ENCODE results near the gene PDCD4. TPM values are rescaled to one million over a fixed set of nuclear protein-coding genes. Genes with fewer than 3 reads are reported as not detected.
"Not testable (repeated sequence)": the region's sequence is repeated elsewhere in the genome, so short reads cannot be mapped to it uniquely, and the experiment has no call there.

PDCD4 gene
- polyA plus RNA-seq, 6 donors from 2014 or later, result 197 to 439 (median 323) TPM

DNA sequence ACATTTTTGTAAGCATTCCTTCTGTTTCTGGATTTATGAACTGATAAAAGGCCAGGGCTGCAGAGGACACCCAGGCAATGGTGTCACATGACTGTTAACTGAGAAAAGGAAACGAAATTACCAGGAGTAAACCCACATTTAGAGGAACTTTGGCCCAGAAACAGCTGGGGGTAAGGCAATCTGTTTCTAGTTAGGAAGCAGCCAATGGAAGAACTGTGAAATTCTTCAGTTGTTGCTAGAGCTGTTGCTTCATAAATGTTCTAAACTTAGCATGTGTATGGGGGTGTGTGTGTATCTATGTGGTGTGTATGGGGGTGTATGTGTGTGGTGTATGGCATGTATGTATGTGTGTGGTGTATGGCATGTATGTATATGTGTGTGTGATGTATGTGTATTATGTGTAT is 11.8 kb upstream of the PDCD4 start:
- DNase-seq, result no peak
- Mint-ChIP-seq H3K9me3 (no peaks in the 10 kb centered on the region), H3K27me3 (no peaks in the 10 kb centered on the region), H3K4me3 (peak overlapping the region in 5 of 8 donors; percentile 45 to 89 (median 67)), H3K27ac (peak overlapping the region; percentile 84 to 99 (median 94)), H3K36me3 (no peaks in the 10 kb centered on the region), H3K4me1 (peaks cover 58 to 78% (median 75%) of the 10 kb centered on the region in 3 donors)
- no peak for ATAC-seq (ENCODE audit: low read depth in 2 of 2)

DNA sequence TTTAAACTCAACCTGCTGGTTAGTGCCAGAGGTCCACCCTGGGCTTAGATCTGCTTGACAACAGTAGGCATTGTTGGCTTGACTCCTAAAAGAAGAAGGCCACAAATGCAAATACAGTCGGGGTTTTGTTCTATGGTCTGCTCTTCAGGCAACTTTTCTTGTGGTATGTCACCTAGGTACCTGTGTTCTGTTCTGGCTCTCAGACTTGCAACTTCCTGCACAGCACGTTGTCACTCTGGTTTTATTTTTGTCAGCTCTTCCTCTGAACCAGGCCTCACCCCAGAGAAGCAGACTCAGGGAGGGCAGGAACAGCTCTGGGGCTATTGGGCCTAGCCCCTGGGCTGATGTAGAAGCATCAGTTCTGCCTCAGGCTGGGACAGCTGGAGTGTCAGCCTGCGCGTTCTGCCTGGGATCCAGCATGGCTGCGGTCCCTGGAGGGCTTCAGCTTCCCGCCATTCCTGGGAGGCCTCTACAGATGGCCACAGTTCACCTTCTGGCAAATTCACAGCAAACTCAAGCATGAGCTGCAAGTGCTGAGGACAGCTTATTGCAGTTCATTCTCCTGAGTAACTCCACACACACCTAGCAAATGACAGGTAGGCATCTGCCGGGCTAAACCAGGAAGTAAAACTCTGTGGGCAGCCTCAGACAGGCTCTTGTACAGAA is 11.0 kb upstream of the PDCD4 start:
- no peaks in the 10 kb centered on the region for H3K27me3 Mint-ChIP-seq
- DNase-seq (peak; percentile 46), ATAC-seq (ENCODE audit: low read depth in 2 of 2) (peak; percentile 43 to 48)
- H3K36me3 Mint-ChIP-seq, result no peaks in the 10 kb centered on the region
- H3K27ac Mint-ChIP-seq, result peak overlapping the region; percentile 84 to 99 (median 94)
- H3K4me1 Mint-ChIP-seq, result peaks cover 64 to 86% (median 78%) of the 10 kb centered on the region in 3 donors
- peak overlapping the region; percentile 6 to 89 (median 71) for H3K4me3 Mint-ChIP-seq
- no peaks in the 10 kb centered on the region for H3K9me3 Mint-ChIP-seq

DNA sequence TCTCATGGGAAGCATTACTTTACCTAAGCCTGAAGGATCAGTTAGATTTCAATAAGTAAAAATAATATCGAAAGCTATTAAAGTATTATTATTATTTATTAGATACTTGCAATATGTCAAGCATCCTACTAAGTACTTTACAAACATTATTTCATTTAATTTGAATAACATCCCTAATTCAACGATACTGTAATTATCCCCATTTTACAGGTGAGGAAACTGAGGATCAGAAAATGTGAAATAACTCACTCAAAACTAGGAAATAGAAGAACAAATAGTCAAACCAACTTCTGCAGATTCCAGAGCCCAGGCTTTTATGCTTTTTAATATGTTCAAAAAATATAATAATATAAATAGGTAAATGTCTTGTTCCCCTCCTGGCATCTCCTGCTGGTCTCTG is 10.3 kb upstream of the PDCD4 start:
- H3K36me3 Mint-ChIP-seq, result no peaks in the 10 kb centered on the region
- peaks cover 72 to 93% (median 86%) of the 10 kb centered on the region in 3 donors for H3K4me1 Mint-ChIP-seq
- DNase-seq (no peak), ATAC-seq (ENCODE audit: low read depth in 2 of 2) (no peak)
- no peaks in the 10 kb centered on the region for H3K27me3 Mint-ChIP-seq
- H3K27ac Mint-ChIP-seq, result peak overlapping the region in 5 of 6 donors; percentile 86 to 99 (median 96)
- no peaks in the 10 kb centered on the region for H3K9me3 Mint-ChIP-seq
- H3K4me3 Mint-ChIP-seq, result peak overlapping the region; percentile 6 to 89 (median 71)

DNA sequence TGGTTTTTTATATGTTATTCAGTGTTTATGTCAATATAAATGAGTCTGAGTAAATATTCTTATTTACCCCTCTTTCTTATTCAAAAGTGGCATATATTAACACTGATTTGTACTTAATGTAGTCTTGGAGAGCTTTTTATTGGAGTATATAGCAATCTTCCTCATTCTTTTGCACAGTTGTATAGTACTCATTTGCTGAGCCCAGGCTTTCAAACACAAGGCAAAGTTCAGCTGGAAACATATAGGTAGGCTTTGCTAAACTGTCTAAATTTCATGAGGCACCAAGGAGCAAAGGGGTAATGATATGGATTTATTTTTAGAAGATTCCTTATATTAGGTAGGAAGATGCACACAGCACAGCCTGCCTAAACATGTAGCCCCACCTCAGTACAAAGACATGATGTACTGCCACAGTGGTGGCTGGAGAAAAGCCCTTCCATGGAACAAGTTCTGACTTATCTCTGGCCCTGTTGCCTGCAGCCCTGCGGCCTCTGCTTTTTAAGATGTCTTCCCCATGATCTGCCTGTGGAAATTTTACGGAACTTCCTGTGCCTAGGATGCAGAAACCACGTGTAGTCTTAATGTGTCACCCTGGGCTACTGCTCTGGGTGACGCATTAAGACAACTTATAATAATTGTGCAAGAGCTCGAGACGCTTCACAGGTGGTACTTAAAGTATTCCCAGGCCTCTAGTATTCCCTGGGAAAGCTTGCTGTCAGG is 9.6 kb upstream of the PDCD4 start:
- peaks cover 74 to 99% (median 89%) of the 10 kb centered on the region in 3 donors for H3K4me1 Mint-ChIP-seq
- no peak for DNase-seq
- no peaks in the 10 kb centered on the region for H3K9me3 Mint-ChIP-seq
- H3K36me3 Mint-ChIP-seq, result no peaks in the 10 kb centered on the region
- peak overlapping the region in 3 of 6 donors; percentile 56 to 99 (median 91) for H3K27ac Mint-ChIP-seq
- H3K27me3 Mint-ChIP-seq, result no peaks in the 10 kb centered on the region
- no peak for ATAC-seq (ENCODE audit: low read depth in 2 of 2)
- peak overlapping the region in 3 of 8 donors; percentile 24 to 34 (median 25) for H3K4me3 Mint-ChIP-seq

DNA sequence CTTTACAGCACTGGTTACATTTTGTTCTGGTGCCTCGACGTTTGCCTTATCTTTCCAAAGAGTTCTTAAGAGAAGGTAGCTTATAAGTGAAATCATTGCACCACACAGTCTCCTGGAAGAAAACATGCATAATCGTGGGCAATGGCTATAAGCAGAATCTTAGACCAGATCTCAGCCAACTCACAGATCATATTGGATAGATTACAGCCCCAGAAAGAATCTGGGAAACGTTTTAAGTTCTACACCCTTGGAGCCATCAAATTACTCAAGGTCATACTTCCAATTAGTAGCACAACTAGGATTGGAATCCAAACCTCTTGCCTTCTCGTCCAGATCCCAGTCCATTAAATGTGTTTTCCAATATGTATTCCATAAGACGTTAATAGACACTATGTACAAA is 8.8 kb upstream of the PDCD4 start:
- peaks cover 77 to 99% (median 89%) of the 10 kb centered on the region in 3 donors for H3K4me1 Mint-ChIP-seq
- no peaks in the 10 kb centered on the region for H3K27me3 Mint-ChIP-seq
- ATAC-seq (ENCODE audit: low read depth in 2 of 2) (no peak), DNase-seq (no peak)
- H3K4me3 Mint-ChIP-seq, result peak overlapping the region in 2 of 8 donors; percentile 86 to 100
- no peaks in the 10 kb centered on the region for H3K36me3 Mint-ChIP-seq
- peak overlapping the region; percentile 30 to 99 (median 86) for H3K27ac Mint-ChIP-seq
- H3K9me3 Mint-ChIP-seq, result no peaks in the 10 kb centered on the region

DNA sequence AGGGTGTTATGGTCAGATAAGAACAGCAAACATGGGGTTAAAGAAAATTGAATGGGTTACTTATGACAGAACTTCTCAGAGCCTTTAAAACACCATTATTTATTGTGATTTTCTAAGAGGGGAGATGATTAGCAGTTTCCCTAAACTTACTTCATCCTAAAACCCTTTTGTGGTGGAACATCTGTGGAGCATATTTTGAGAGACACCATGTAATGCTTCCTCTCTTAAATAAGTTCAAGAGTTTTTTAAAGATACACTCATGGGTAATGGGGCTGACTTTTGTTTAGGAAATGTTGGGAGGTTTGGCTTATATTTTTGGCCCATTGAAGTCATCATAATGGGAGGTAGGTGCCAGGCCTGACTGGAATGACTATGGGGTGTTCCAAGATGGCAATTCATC is 8.4 kb upstream of the PDCD4 start:
- peak overlapping the region; percentile 30 to 100 (median 98) for H3K27ac Mint-ChIP-seq
- ATAC-seq (ENCODE audit: low read depth in 2 of 2) (no peak), DNase-seq (no peak)
- H3K4me1 Mint-ChIP-seq, result peaks cover 74 to 99% (median 87%) of the 10 kb centered on the region in 3 donors
- H3K27me3 Mint-ChIP-seq, result no peaks in the 10 kb centered on the region
- H3K36me3 Mint-ChIP-seq, result no peaks in the 10 kb centered on the region
- peak overlapping the region in 4 of 8 donors; percentile 35 to 100 (median 92) for H3K4me3 Mint-ChIP-seq
- H3K9me3 Mint-ChIP-seq, result no peaks in the 10 kb centered on the region

DNA sequence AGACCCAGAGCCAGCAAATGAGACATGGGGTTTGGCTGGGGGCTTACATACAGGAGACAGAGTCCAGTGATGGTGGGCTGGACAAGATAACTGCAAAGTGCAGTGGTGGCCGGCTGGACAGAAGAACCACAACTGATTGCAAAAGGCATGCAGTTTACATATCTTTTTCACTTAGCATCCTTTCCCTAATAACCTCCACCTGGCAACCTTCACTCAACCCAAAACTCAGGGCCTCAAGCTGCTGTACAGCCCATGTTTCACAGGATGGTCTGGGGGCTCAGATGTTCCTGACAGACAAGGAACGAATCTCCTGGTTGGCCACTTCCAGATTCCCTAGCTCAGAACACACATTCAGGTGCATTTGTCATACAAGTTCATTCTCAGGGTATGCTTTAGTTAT is 7.8 kb upstream of the PDCD4 start:
- Mint-ChIP-seq H3K27me3 (no peaks in the 10 kb centered on the region), H3K9me3 (no peaks in the 10 kb centered on the region), H3K4me3 (peak overlapping the region in 5 of 8 donors; percentile 40 to 100 (median 86)), H3K27ac (peak overlapping the region; percentile 97 to 100 (median 98)), H3K4me1 (peaks cover 71 to 99% (median 90%) of the 10 kb centered on the region in 3 donors), H3K36me3 (no peaks in the 10 kb centered on the region)
- DNase-seq, result no peak
- no peak for ATAC-seq (ENCODE audit: low read depth in 2 of 2)

DNA sequence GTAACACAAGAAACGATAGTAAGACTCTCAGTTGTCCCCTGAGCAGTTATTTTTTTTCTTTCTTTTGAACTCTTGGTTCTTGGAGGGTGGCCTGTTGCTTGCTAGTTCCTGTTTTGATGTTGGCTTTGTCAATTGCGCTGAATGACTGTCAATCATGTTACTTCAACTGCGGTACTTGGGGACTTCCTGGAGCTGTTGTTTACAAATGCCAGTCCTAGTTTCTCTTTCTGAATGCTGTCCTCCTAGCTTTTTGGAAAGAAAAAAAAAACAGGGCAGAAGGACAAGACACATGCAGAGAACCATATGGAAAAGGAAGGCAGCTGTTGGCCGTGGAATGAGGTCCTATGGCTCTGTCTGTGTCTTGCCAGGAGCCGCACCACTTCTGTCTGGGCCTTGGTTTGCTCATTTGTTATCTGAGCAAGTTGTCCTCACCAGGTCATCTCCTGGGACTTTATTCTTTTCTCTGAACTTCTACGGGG is 7.0 kb upstream of the PDCD4 start:
- peak; percentile 62 to 67 for ATAC-seq (ENCODE audit: low read depth in 2 of 2)
- H3K27me3 Mint-ChIP-seq, result no peaks in the 10 kb centered on the region
- H3K27ac Mint-ChIP-seq, result peak overlapping the region; percentile 97 to 100 (median 98)
- DNase-seq, result peak; percentile 82
- H3K4me3 Mint-ChIP-seq, result peak overlapping the region; percentile 60 to 100 (median 86)
- no peaks in the 10 kb centered on the region for H3K36me3 Mint-ChIP-seq
- H3K9me3 Mint-ChIP-seq, result no peaks in the 10 kb centered on the region
- peaks cover 72 to 99% (median 90%) of the 10 kb centered on the region in 3 donors for H3K4me1 Mint-ChIP-seq

DNA sequence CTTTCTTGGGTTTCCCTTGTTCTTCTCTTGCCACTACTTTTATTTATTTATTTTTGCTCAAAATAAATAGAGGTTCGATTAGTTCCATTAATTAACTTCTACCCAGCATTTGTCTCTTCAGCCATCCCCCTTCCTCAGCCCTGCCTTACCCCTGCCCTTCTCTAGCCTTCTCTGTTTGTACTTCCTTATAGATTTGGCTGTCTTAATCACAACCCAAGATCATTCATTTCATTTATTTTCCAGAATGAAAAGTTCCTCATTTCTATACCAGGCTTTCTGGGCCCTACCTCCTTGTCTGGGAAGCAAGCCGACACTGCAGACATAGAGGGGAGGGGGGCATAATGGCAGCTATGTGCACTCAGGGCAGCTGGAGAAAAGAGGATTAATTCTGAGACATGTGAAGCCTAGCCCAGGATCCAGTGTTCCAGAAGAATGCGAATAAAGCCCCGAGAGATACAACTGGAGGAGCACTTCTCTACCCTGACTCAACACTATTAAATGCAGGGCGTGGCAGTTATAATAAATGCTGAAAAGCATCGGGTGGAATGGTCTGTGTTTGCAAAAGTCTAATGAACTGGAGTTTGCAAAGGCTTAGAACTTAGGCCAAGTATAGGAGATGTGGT is 6.4 kb upstream of the PDCD4 start:
- DNase-seq (no peak), ATAC-seq (ENCODE audit: low read depth in 2 of 2) (no peak)
- Mint-ChIP-seq H3K4me1 (peaks cover 72 to 99% (median 90%) of the 10 kb centered on the region in 3 donors), H3K36me3 (no peaks in the 10 kb centered on the region), H3K4me3 (peak overlapping the region; percentile 74 to 100 (median 86)), H3K27ac (peak overlapping the region; percentile 97 to 100 (median 98)), H3K27me3 (no peaks in the 10 kb centered on the region), H3K9me3 (no peaks in the 10 kb centered on the region)

DNA sequence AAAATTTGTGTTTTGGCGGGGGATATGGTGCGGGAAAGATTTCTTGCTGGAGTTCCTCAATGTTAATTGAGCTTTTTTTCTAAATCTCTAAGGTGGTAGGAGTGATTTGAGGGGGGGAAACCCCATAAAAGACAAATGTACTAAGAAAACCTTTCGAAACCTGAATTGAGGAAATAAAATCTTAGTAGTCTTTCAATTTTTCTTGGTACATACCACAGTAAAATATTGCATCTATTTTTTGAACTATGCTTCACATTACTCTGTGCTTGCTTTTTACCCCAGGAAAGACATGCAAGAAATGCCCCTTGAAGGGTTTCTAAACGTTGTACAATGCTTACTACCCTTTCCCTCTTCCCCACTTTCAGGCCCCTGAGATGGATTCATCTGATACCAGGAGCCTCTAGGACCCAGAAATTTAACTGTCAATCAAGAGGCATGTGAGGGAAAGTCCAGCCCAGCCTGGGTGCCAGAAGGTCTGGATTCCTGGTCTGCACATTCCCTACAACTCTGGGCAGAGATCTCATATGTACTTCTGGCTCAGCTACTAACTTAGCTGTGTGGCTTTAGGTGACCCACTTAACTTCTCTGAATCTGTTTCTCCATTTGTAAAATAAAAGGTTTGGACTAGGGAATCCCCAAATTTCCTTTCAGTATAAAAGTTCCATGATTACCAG is 5.8 kb upstream of the PDCD4 start:
- peak overlapping the region; percentile 97 to 100 (median 98) for H3K27ac Mint-ChIP-seq
- peak; percentile 79 for DNase-seq
- peak; percentile 49 to 51 for ATAC-seq (ENCODE audit: low read depth in 2 of 2)
- H3K4me3 Mint-ChIP-seq, result peak overlapping the region; percentile 74 to 100 (median 86)
- H3K4me1 Mint-ChIP-seq, result peaks cover 72 to 99% (median 90%) of the 10 kb centered on the region in 3 donors
- no peaks in the 10 kb centered on the region for H3K36me3 Mint-ChIP-seq
- no peaks in the 10 kb centered on the region for H3K9me3 Mint-ChIP-seq
- H3K27me3 Mint-ChIP-seq, result no peaks in the 10 kb centered on the region

DNA sequence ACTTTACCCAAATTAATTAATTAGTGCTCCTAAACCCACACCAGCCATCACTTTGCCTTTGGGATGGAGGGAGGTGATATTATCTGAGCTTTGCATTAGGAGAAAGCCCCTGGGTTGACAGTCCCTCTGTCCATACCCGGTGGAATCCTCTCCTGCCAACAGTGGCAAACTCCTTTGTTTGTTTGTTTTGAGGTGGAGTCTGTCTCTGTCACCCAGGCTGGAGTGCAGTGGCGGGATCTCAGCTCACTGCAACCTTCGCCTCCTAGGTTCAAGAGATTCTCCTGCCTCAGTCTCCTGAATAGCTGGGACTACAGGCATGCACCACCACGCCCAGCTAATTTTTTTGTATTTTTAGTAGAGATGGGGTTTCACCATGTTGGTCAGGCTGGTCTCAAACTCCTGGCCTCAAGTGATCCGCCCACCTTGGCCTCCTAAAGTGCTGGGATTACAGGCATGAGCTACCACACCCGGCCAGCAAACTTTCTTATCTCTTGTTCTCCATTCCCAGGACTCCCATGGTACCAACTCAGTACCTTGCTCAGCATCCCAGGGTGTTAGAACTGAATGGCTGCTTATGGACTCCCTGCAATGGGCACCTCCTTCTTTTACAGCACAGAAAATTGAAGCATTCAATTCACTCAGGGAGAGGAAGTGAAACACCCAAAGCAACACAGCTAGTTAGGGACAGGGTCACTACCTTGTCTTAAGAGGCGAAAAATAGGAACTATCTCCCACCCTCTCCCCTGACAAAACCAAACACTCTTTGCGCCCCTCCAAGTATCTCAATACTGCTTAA is 4.5 kb upstream of the PDCD4 start:
- H3K9me3 Mint-ChIP-seq, H3K27me3 Mint-ChIP-seq, H3K36me3 Mint-ChIP-seq: not testable (repeated sequence)
- Mint-ChIP-seq H3K4me3 (peak overlapping the region; percentile 72 to 100 (median 92)), H3K4me1 (peaks cover 75 to 94% (median 90%) of the 10 kb centered on the region in 3 donors), H3K27ac (peak overlapping the region; percentile 95 to 100 (median 98))
- DNase-seq (peak; percentile 76), ATAC-seq (ENCODE audit: low read depth in 2 of 2) (peak; percentile 49 to 52)

DNA sequence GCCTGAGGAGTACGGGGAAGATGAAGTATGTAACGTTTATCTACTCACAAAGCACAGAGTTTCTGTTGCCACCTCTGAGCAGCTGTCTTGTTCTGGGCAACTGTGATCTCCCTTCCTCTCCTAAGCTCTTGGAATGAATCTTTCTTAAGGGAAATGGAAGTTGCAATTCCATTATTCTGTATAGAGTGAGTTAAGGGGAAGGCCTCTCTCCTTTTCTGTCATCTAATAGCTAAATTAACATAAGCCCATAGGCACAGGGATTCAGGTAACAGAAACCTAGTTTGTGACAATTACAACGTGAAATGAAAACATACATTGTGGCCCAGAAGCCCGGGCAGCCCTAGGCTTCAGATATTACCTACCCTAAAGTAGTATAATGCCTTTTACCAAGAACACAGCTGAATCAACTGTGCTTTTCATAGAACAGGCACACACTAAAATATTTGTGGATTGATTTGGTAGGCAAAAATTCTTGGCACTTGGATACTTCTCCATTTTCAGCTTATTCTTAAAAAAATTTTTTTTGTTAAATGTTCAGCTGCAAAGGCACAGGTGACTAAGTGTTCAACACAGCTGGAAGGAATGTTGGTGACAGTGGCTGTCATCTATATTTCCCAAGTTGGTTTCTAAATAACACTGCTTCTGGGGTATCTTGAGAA is 3.8 kb upstream of the PDCD4 start:
- peak overlapping the region; percentile 72 to 100 (median 92) for H3K4me3 Mint-ChIP-seq
- H3K27ac Mint-ChIP-seq, result peak overlapping the region; percentile 95 to 100 (median 98)
- peaks cover 69 to 87% (median 84%) of the 10 kb centered on the region in 3 donors for H3K4me1 Mint-ChIP-seq
- no peaks in the 10 kb centered on the region for H3K27me3 Mint-ChIP-seq
- H3K9me3 Mint-ChIP-seq, result no peaks in the 10 kb centered on the region
- DNase-seq (no peak), ATAC-seq (ENCODE audit: low read depth in 2 of 2) (no peak)
- H3K36me3 Mint-ChIP-seq, result peaks cover 0 to 8% of the 10 kb centered on the region in 2 donors
